ENCODE results near the gene FAM170B.

FAM170B gene

GRCh38 chr10:49089152-49089551 is 44.7 kb downstream of the FAM170B start:
- H3K4me3 ChIP-seq (ENCODE audit: low read depth, low read length) = no peak overlapping the region
- no peak for TF ChIP-seq CTCF (IDR thresholded peaks at IDR 0.05; ENCODE audit: insufficient read depth, low read depth, low read length, missing control alignments)
- DNase-seq (ENCODE audit: low read depth) = no peak

GRCh38 chr10:49086889-49087288 is 46.9 kb downstream of the FAM170B start:
- no peak for TF ChIP-seq CTCF (IDR thresholded peaks at IDR 0.05; ENCODE audit: insufficient read depth, low read depth, low read length, missing control alignments)
- DNase-seq (ENCODE audit: low read depth) = no peak
- H3K4me3 ChIP-seq (ENCODE audit: low read depth, low read length) = no peak overlapping the region

GRCh38 chr10:49083261-49083660 is 50.6 kb downstream of the FAM170B start:
- no peak for TF ChIP-seq CTCF (IDR thresholded peaks at IDR 0.05; ENCODE audit: insufficient read depth, low read depth, low read length, missing control alignments)
- DNase-seq (ENCODE audit: low read depth) = no peak

GRCh38 chr10:49082766-49083165 is 51.1 kb downstream of the FAM170B start:
- H3K4me3 ChIP-seq (ENCODE audit: low read depth, low read length) = no peak overlapping the region
- TF ChIP-seq CTCF (IDR thresholded peaks at IDR 0.05; ENCODE audit: insufficient read depth, low read depth, low read length, missing control alignments) = no peak
- DNase-seq (ENCODE audit: low read depth) = no peak

More at GRCh38 chr10:49083261-49083660, 50.6 kb downstream of the FAM170B start:
- H3K4me3 ChIP-seq (ENCODE audit: low read depth, low read length) = no peak overlapping the region

- TF ChIP-seq CTCF (IDR thresholded peaks at IDR 0.05; ENCODE audit: insufficient read depth, low read depth, low read length, missing control alignments) = no peak
- DNase-seq (ENCODE audit: low read depth) = no peak
Observed at GRCh38 chr10:49081547-49082275, 52.1 kb downstream of the FAM170B start.

More at GRCh38 chr10:49081547-49082275, 52.1 kb downstream of the FAM170B start:
- no peak overlapping the region for H3K4me3 ChIP-seq (ENCODE audit: low read depth, low read length)

Measured in GM12865 (cell line).